GM12891 (cell line): ENCODE data around the gene RAB7A.

Source experiments
- DNase-seq: peaks from one replicate; pipeline ENCODE4 v3.0.0; 2011; ENCODE audit warnings: low spot score; ENCODE audit not compliant: insufficient read length
- FAIRE-seq: peaks from 2 replicates; lab custom pipeline; 2011; peaks lifted over from hg19 to GRCh38; lab: Jason Lieb, UNC
- PAX5 ChIP-seq: IDR thresholded peaks from 2 replicates; pipeline ENCODE4 v1.6.1; 2011; ENCODE audit warnings: low read length, moderate library complexity, mild to moderate bottlenecking; ENCODE audit not compliant: insufficient read depth, severe bottlenecking
- POLR2A ChIP-seq: IDR thresholded peaks from 2 replicates; pipeline ENCODE4 v1.6.1; 2011; ENCODE audit warnings: low read depth, low read length, control low read depth
- POLR2AphosphoS5 ChIP-seq: IDR thresholded peaks from 2 replicates; pipeline ENCODE4 v1.6.1; 2011; ENCODE audit warnings: low read depth, low read length, control low read depth
- POU2F2 ChIP-seq: IDR thresholded peaks from 2 replicates; pipeline ENCODE4 v1.6.1; 2011; ENCODE audit warnings: low read depth, mild to moderate bottlenecking, control low read depth, low read length, moderate library complexity
- SPI1 ChIP-seq: IDR thresholded peaks from 2 replicates; pipeline ENCODE4 v1.6.1; 2011; ENCODE audit warnings: low read depth, low read length, control low read depth
- TAF1 ChIP-seq: IDR thresholded peaks from 2 replicates; pipeline ENCODE4 v1.6.1; 2011; ENCODE audit warnings: low read depth, low read length, control low read depth

The RAB7A gene

GRCh38 chr3:128835096-128835495 lies 109.1 kb downstream of the RAB7A start:
- TF ChIP-seq SPI1 = peak; percentile 51; the same call in 1 of the 2 replicates
- no peak for TF ChIP-seq POU2F2
- no peak for TF ChIP-seq POLR2AphosphoS5
- no peak for TF ChIP-seq TAF1
- no peak for TF ChIP-seq POLR2A
- no peak for TF ChIP-seq PAX5
- FAIRE-seq = no peak
- no peak for DNase-seq

DNA sequence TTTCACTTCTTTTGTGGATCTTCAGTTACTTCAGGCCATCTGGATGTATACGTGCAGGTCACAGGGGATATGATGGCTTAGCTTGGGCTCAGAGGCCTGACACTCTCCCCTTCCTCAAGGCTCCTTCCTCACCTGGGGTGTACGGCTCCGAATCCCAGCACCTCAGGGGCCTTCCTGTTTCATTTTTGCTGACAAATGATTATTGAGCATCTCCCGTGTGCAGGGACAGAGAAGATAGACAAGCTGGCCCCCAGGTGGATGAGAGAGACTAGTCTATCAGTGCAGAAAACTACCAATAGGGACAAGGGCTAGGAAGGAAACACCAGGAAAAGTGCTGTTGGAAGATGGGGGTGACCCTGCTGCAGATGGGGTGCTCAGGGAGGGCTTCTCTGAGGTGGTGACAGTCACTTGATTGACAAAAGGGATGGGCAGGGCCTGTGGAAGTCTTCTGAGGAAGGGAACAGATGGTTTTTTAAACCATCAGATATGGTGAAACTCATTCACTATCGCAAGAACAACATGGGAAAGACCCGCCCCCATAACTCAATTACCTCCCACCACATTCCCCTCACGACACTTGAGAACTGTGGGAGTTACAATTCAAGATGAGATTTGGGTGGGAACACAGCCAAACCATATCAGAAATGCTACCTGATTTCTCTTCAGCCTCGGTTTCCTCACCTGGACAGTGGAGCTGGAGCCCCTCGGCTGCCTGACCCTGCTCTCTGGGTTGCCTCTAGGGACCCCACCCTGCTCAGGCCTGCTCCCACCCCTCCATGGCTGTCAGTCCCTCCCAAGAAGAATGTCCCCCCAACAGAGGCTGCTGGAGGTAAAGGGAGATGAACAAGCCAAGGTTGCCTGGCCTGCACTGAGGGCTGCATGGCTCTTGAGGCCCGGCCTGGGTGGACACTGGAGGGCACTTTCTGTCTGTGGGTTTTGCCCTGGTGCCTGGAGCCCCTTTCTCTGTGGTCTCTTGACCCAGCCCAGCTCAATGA lies 116.2 kb downstream of the RAB7A start:
- DNase-seq (no peak), FAIRE-seq (no peak)
- TF ChIP-seq TAF1 (no peak), PAX5 (no peak), SPI1 (no peak), POLR2A (no peak)

DNA sequence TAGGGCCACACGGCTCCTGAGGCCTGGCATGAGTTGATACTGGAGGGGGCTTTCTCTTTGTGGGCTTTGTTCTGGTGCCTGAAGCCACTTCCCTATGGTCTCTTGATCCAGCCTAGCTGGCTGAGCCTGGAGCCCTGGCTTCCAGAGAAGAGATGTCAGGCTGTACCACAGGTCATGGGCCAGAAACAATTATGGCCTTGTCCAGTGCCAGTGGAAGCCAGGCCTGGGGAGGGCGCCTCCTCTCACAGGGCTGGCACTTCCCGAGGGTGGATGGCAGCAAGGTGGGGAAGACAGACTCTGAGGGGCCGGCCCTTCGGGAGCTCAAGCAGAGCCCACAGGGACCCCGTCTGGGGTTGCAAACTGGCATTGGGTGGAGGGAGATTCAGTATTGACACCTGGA lies 118.5 kb downstream of the RAB7A start:
- FAIRE-seq (no peak), DNase-seq (no peak)
- TF ChIP-seq POLR2AphosphoS5 = no peak
- no peak for TF ChIP-seq PAX5
- no peak for TF ChIP-seq SPI1
- TF ChIP-seq TAF1 = no peak
- TF ChIP-seq POU2F2 = no peak
- no peak for TF ChIP-seq POLR2A

DNA sequence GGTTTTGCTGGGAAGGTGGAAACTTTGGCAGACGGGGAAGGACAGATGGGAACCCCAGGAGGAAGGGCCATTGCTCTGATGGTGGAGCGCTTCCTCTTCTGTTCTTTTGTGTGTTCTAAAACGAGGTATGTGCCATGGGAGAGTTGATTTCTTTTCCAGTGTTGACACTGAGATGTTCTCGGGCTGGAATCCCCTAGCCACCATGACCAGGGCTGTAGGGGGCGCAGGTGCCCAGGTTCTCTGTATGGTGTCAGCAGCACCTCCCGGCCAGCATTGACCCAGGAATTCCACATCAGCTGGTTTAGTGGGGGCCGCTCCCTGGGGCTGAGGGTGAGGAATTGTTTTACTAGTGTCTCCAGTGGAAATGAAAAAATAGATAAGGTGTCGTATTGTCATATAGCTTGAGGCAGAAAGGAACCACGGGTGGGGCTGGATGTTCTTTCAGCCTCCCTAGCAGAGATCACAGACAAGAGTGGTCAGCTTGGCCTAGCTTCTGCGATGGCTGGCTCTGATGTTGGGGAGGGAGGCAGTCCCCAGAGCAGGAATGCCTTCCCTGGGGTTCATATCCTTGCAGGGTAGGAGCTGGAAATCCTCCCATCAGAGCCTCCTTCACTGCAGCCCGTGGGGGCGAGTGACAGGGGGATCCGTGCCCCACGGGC lies 119.3 kb downstream of the RAB7A start:
- FAIRE-seq (peak; percentile 54), DNase-seq (no peak)
- TF ChIP-seq SPI1 (no peak), POLR2A (no peak), PAX5 (no peak), POU2F2 (no peak), TAF1 (no peak), POLR2AphosphoS5 (no peak)

GRCh38 chr3:128845778-128846485 lies 119.9 kb downstream of the RAB7A start:
- peak; percentile 96 for FAIRE-seq
- TF ChIP-seq POLR2AphosphoS5 = no peak
- TF ChIP-seq SPI1 = no peak
- no peak for TF ChIP-seq PAX5
- no peak for TF ChIP-seq POLR2A
- TF ChIP-seq POU2F2 = no peak
- TF ChIP-seq TAF1 = no peak
- peak; percentile 92 for DNase-seq

GRCh38 chr3:128846486-128846891 lies 120.5 kb downstream of the RAB7A start:
- no peak for TF ChIP-seq SPI1
- TF ChIP-seq POLR2A = no peak
- no peak for TF ChIP-seq PAX5
- TF ChIP-seq POU2F2 = no peak
- no peak for TF ChIP-seq POLR2AphosphoS5
- TF ChIP-seq TAF1 = no peak
- FAIRE-seq = no peak
- no peak for DNase-seq

- no peak for TF ChIP-seq TAF1
- no peak for TF ChIP-seq SPI1
- TF ChIP-seq POLR2A = no peak
- no peak for TF ChIP-seq POU2F2
- TF ChIP-seq PAX5 = no peak
- TF ChIP-seq POLR2AphosphoS5 = no peak
- FAIRE-seq (no peak), DNase-seq (no peak)
Measured at GRCh38 chr3:128847666-128848370, 121.8 kb downstream of the RAB7A start.

- DNase-seq = no peak
- no peak for TF ChIP-seq TAF1
- TF ChIP-seq POU2F2 = no peak
- no peak for TF ChIP-seq POLR2AphosphoS5
- TF ChIP-seq SPI1 = no peak
- TF ChIP-seq PAX5 = no peak
- no peak for TF ChIP-seq POLR2A
- no peak for FAIRE-seq
Measured at GRCh38 chr3:128848936-128849335, 123.0 kb downstream of the RAB7A start.
